Caco-2 (cell line): ENCODE data around the gene CGNL1. TPM values are rescaled to one million over a fixed set of nuclear protein-coding genes. Genes with fewer than 3 reads are reported as not detected.
A peak's percentile ranks its signal among the peaks of the same experiment; 100 is the strongest.

Source experiments
- BruUV-seq: library from RNA; stranded (reverse); fragments of 400-500 nt; replicated peaks from 2 replicates; lab custom pipeline; 2021; lab: Mats Ljungman, UMichigan
- CTCF ChIA-PET: fragments of 300-600 bp; sonication (Branson Sonifier 250); formaldehyde crosslinking; loops from one replicate; lab custom pipeline; 2022; ENCODE audit warnings: antibody characterized with exemption; lab: Charles Lee
- POLR2A ChIA-PET: fragments of 300-600 bp; sonication (Branson Sonifier 250); formaldehyde crosslinking; loops from one replicate; lab custom pipeline; 2022; ENCODE audit warnings: antibody characterized with exemption; lab: Charles Lee
- DNase-seq, 2 experiments: peaks; one replicate each; pipeline versions ENCODE4 v3.0.0 to v3.0.0-alpha.2; 2020 to 2022
- H3K27me3 ChIP-seq: replicated peaks from 2 replicates; pipeline ENCODE4 v1.6.0; 2011; ENCODE audit warnings: low read length; ENCODE audit not compliant: control insufficient read depth, insufficient read depth
- H3K36me3 ChIP-seq: 2 replicates; pipeline ENCODE4 v1.5.1; 2011; ENCODE audit warnings: low read length; ENCODE audit not compliant: control insufficient read depth, insufficient read depth
- H3K4me1 ChIP-seq: fragments of 250-450 bp; sonication (Bioruptor Pico); 2 replicates; pipeline ENCODE4 v1.5.1; 2020; ENCODE audit warnings: mild to moderate bottlenecking
- H3K4me3 ChIP-seq: 2 replicates; pipeline ENCODE4 v1.5.1; 2011; ENCODE audit warnings: low read depth, mild to moderate bottlenecking, control low read depth, low read length
- H3K9me3 ChIP-seq: fragments of 250-450 bp; sonication (Bioruptor Pico); 2 replicates; pipeline ENCODE4 v1.5.1; 2020; ENCODE audit warnings: mild to moderate bottlenecking, moderate library complexity
- H3K27ac Mint-ChIP-seq: one replicate; pipeline ENCODE4 v1.8.0; 2022; ENCODE audit warnings: mixed read lengths; ENCODE audit not compliant: unreplicated experiment
- H3K27me3 Mint-ChIP-seq: one replicate; pipeline ENCODE4 v1.8.0; 2022; ENCODE audit warnings: mixed read lengths; ENCODE audit not compliant: insufficient read depth, unreplicated experiment
- H3K36me3 Mint-ChIP-seq: one replicate; pipeline ENCODE4 v1.8.0; 2022; ENCODE audit warnings: mild to moderate bottlenecking, mixed read lengths; ENCODE audit not compliant: insufficient read depth, unreplicated experiment
- H3K4me1 Mint-ChIP-seq: one replicate; pipeline ENCODE4 v1.8.0; 2022; ENCODE audit warnings: low read depth, mixed read lengths; ENCODE audit not compliant: unreplicated experiment
- H3K4me3 Mint-ChIP-seq: one replicate; pipeline ENCODE4 v1.8.0; 2022; ENCODE audit warnings: mild to moderate bottlenecking, moderate library complexity, mixed read lengths; ENCODE audit not compliant: unreplicated experiment
- H3K9me3 Mint-ChIP-seq: one replicate; pipeline ENCODE4 v1.8.0; 2022; ENCODE audit warnings: mixed read lengths; ENCODE audit not compliant: unreplicated experiment
- CTCF ChIP-seq, 2 experiments: fragments of 200-600 bp in 1 of 2; IDR thresholded peaks; 1 replicate in 1 of 2; 2 replicates in 1 of 2; pipeline versions ENCODE4 v1.5.1 to v1.8.0; 2011 to 2022; ENCODE audit warnings: antibody characterized with exemption in 1 of 2, control low read depth in 1 of 2, inconsistent platforms in 1 of 2, low read depth in 1 of 2, low read length in 1 of 2, mild to moderate bottlenecking in 1 of 2, moderate library complexity in 1 of 2; ENCODE audit not compliant: insufficient read depth in 1 of 2, severe bottlenecking in 1 of 2, unreplicated experiment in 1 of 2
- intact Hi-C: fragments of 100-400 bp; cut with micrococcal nuclease; formaldehyde crosslinking; loops from one replicate; pipeline ENCODE4 v1.10.0; 2022; ENCODE audit not compliant: unreplicated experiment
- total RNA-seq: library from RNA; stranded (reverse); gene quantifications from 2 replicates; pipeline ENCODE4 v1.2.3, GENCODE V29; 2022

The CGNL1 gene
- total RNA-seq, 1 experiment from 2014 or later, result 8.3 TPM

- H3K4me3 ChIP-seq, result no peak overlapping the region
- H3K36me3 ChIP-seq, result no peaks in the 10 kb centered on the region
- POLR2A ChIA-PET, result no interaction called here
- DNase-seq, result no peak
- no peaks in the 10 kb centered on the region for H3K9me3 Mint-ChIP-seq
- no peaks in the 10 kb centered on the region for H3K9me3 ChIP-seq
- H3K4me1 Mint-ChIP-seq, result no peaks in the 10 kb centered on the region
- H3K36me3 Mint-ChIP-seq, result no peaks in the 10 kb centered on the region
- no TSS peak for BruUV-seq
- H3K4me1 ChIP-seq, result peaks cover 19% of the 10 kb centered on the region
- TF ChIP-seq CTCF (IDR thresholded peaks at IDR 0.05; ENCODE audit: insufficient read depth in 1 of 2, low read depth in 1 of 2, low read length in 1 of 2, severe bottlenecking in 1 of 2, unreplicated experiment in 1 of 2), result no peak
- intact Hi-C loops, result no loop called here
- H3K27me3 Mint-ChIP-seq, result no peaks in the 10 kb centered on the region
- no peaks in the 10 kb centered on the region for H3K27me3 ChIP-seq
- CTCF ChIA-PET, result interaction anchor here (1.3 to 2.1 kb wide), 2 partner anchors 24 to 174 kb away, joined by 4 to 6 read pairs; partner anchors contain the start of gene CGNL1
- H3K4me3 Mint-ChIP-seq, result no peak overlapping the region
- peak overlapping the region; percentile 45 for H3K27ac Mint-ChIP-seq
Observed at GRCh38 chr15:57353317-57353804, 22.9 kb upstream of the CGNL1 start.

GRCh38 chr15:57354436-57355123, 21.7 kb upstream of the CGNL1 start:
- ChIA-PET POLR2A (interaction anchor here (0.6 kb wide), 1 partner anchor 45 kb away, joined by 3 read pairs; no protein-coding TSS in a partner anchor), CTCF (interaction anchor here (2.1 kb wide), 1 partner anchor 22 kb away, joined by 6 read pairs; the partner anchor contains the start of gene CGNL1)
- Histone ChIP-seq H3K36me3 (no peaks in the 10 kb centered on the region), H3K9me3 (no peaks in the 10 kb centered on the region), H3K4me1 (peaks cover 19% of the 10 kb centered on the region), H3K27me3 (no peaks in the 10 kb centered on the region), H3K4me3 (no peak overlapping the region)
- no peaks in the 10 kb centered on the region for H3K27me3 Mint-ChIP-seq
- intact Hi-C loops, result no loop called here
- no peaks in the 10 kb centered on the region for H3K36me3 Mint-ChIP-seq
- no peak overlapping the region for H3K4me3 Mint-ChIP-seq
- no peak overlapping the region for H3K27ac Mint-ChIP-seq
- no peaks in the 10 kb centered on the region for H3K9me3 Mint-ChIP-seq
- no TSS peak for BruUV-seq
- no peak for TF ChIP-seq CTCF (IDR thresholded peaks at IDR 0.05; ENCODE audit: insufficient read depth in 1 of 2, low read depth in 1 of 2, low read length in 1 of 2, severe bottlenecking in 1 of 2, unreplicated experiment in 1 of 2)
- no peaks in the 10 kb centered on the region for H3K4me1 Mint-ChIP-seq
- no peak for DNase-seq

DNA sequence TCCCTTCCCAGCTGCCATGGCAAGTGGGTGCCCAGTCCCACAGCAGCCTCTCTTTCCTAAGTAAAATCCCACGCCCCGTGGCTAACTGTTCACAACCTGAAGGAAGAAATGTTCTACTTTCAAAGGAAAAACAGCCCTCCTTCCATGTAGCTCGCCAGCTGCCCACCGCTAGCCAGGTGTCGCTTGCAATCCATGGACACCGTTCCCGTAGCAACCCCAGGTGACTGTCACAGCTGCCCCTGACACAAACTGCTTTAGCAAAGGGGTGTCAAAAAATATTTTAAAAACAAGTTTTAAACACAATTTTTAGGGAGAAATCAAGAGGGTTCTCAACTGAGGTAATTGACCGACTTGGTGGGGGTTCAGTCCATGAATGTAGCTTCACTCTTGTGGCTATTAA, 21.0 kb upstream of the CGNL1 start:
- H3K9me3 Mint-ChIP-seq, result no peaks in the 10 kb centered on the region
- H3K4me3 Mint-ChIP-seq, result no peak overlapping the region
- ChIA-PET POLR2A (no interaction called here), CTCF (no interaction called here)
- TF ChIP-seq CTCF (IDR thresholded peaks at IDR 0.05; ENCODE audit: insufficient read depth in 1 of 2, low read depth in 1 of 2, low read length in 1 of 2, severe bottlenecking in 1 of 2, unreplicated experiment in 1 of 2), result no peak
- no peaks in the 10 kb centered on the region for H3K4me1 Mint-ChIP-seq
- no peaks in the 10 kb centered on the region for H3K36me3 ChIP-seq
- H3K27me3 Mint-ChIP-seq, result no peaks in the 10 kb centered on the region
- no peak overlapping the region for H3K4me3 ChIP-seq
- no peaks in the 10 kb centered on the region for H3K36me3 Mint-ChIP-seq
- no TSS peak for BruUV-seq
- no peak overlapping the region for H3K27ac Mint-ChIP-seq
- H3K27me3 ChIP-seq, result no peaks in the 10 kb centered on the region
- intact Hi-C loops, result no loop called here
- H3K4me1 ChIP-seq, result peaks cover 19% of the 10 kb centered on the region
- no peak for DNase-seq
- no peaks in the 10 kb centered on the region for H3K9me3 ChIP-seq
